Measurements from ENCODE around the gene ZIC4.

ZIC4 gene

DNA sequence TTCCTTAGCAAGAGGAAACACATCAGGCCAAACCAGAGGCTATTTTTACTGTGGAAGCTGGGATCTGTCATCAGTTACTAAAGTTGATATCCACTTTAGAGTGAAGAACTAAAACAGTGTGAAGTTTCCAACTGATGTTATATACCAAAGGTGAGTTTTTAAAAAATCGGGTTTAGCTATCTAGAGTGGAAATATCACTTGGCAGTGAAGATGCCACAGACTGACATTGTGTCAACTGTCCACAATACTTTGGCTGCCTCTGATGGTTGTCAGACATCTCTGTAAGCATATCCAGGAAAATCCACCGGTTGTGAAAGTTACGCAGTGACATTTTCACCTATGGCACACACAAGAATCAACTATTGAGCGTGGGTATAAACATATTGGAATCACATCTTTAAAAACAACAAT lies 12.0 kb upstream of the ZIC4 start:
- DNase-seq (ENCODE audit: low read depth in 1 of 2, low spot score in 1 of 2): no peak

DNA sequence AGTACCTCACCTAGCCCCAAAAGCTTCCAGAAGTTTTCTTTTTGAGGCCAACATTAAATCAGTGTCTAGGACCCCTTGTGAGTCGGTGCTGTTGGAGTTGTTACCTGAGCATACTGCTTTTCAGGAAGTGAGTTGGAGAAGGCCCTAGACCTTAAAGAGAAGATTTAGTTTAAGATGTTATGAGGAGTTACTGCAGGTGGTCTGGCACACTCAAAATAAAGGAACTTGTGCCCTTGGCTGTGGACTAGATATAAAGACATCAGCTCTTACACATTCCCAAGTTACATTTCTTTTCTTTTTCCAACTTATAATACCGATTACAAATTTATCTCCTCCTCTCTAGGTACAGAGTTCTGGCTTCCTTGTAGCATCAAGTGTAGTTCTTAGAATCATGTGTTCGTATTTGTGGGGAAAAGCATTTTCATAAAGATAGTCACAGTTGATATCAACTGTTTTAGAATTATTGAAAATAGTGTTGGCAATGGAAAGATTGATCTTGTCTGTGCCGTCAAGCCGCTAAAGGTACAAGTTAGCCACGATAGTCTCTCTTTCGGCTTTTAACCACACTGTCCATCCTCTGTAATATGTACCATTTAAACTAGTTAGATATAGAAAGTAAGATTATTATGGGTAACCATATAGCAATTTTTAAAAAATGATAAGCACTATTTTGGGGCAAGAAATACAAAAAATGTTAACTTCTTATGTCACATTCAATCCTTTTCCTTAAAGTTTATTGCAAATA lies 11.4 kb upstream of the ZIC4 start:
- DNase-seq (ENCODE audit: low read depth in 1 of 2, low spot score in 1 of 2): no peak

DNA sequence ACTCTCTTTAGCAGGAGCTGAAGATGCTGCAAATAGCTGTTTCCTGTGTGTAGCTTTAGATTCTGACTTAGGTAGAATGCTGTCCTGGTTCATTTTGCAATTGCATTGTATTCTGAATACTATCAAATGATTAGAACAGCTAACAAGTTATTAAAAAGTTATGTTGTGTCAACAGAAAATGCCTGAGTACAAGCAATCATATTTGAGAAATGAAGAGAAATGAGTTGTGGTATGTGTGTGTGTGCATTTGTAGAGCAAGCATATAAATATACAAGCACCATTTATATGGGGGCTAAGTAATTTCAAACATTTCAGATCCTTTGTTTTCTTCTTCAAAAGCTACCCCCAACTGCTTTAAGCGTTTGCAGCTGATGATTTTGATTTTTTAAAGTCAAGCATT lies 10.6 kb upstream of the ZIC4 start:
- no peak for DNase-seq (ENCODE audit: low read depth in 1 of 2, low spot score in 1 of 2)

DNA sequence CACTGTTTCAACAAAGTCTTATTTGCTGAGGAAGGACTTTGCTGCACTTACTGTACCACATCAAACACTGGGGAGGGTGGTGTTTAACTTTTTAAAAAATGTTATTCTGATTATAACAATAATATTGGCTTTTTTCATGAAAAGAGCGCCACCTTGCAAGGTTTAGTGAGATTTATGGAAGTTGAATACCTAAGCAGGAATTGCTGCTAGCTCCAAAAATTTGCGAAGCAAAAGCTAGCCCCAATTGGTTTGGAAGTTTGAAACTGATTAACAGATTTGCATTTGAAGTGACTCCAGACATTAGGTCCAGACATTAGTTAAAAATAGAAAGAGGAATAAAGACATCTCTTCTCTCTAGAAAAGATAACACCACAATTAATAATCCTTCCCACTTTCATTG lies 9.5 kb upstream of the ZIC4 start:
- DNase-seq (ENCODE audit: low read depth in 1 of 2, low spot score in 1 of 2): no peak

DNA sequence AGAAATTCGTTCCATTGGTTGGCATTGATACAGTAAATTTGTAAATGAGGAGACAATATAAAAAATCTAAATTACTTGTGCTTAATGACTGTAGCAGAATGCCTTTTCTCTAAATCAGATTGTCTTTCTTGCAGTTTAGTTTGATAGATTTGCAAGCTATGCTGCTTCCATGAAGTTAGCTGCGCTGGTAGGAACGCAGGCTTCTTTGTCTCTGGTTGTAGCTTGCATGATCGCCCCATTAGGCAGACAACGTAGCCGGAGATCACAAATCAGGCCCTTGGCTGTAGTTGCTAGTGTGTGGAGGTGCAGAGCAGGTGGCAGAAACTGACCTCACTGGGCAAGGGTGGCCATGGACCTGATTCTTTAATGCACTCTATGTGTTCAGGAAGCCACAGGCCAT lies 8.9 kb upstream of the ZIC4 start:
- DNase-seq (ENCODE audit: low read depth in 1 of 2, low spot score in 1 of 2): no peak

- no peak for DNase-seq (ENCODE audit: low read depth in 1 of 2, low spot score in 1 of 2)
Observed at GRCh38 chr3:147414390-147415138, 8.2 kb upstream of the ZIC4 start.

- no peak for DNase-seq (ENCODE audit: low read depth in 1 of 2, low spot score in 1 of 2)
Observed at GRCh38 chr3:147413686-147414389, 7.5 kb upstream of the ZIC4 start.

- no peak for DNase-seq (ENCODE audit: low read depth in 1 of 2, low spot score in 1 of 2)
Observed at GRCh38 chr3:147412917-147413685, 6.8 kb upstream of the ZIC4 start.

DNA sequence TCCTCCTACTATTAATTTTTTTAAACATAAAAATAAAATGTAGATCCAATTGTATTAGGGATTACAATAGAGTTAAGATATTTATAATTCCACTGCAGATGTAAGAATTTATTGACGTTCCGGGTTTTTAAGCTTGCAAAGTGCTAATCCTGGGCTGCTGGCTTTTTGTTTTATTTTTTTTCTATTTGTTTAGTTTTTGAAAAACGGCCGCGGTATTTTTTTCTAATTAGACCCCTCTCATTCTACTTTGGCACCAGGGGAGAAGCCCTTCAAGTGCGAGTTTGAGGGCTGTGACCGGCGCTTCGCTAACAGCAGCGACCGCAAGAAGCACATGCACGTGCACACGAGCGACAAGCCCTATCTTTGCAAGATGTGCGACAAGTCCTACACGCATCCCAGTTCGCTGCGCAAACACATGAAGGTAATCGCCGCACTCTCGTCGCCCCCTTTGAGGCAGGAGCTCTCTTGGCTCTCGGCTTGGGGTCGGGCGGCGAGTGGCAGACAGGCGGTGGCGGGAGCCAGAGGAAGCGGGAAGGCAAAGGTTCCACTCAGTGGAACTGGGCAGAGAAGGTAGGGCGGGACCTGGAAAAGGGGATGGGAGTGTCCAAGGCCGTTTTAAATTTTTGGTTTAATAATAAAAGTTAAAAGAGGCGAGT lies 6.0 kb upstream of the ZIC4 start:
- DNase-seq (ENCODE audit: low read depth in 1 of 2, low spot score in 1 of 2): no peak

DNA sequence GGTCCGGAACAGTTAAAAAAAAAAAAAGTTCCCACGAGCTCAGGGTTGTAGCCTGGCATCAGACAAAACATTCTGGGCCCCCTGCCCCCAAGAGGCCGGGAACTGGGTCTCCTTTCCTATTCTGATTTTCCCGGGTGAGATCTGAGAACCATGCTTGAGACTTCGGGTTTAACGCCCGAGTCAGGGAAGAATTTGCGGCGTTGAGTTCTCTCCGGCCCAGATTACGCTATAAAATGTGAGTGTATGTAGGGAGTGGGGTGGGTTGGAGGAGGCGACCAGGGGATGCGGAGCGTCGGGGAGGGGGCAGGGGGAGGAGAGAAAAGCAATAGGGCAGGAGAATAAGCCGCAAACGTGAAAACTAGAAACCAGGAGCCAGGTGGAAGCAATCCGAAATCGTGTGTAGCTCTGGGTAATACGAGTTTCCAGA lies 5.5 kb upstream of the ZIC4 start:
- no peak for DNase-seq (ENCODE audit: low read depth in 1 of 2, low spot score in 1 of 2)

- no peak for DNase-seq (ENCODE audit: low read depth in 1 of 2, low spot score in 1 of 2)
Observed at GRCh38 chr3:147411238-147411814, 5.0 kb upstream of the ZIC4 start.

DNA sequence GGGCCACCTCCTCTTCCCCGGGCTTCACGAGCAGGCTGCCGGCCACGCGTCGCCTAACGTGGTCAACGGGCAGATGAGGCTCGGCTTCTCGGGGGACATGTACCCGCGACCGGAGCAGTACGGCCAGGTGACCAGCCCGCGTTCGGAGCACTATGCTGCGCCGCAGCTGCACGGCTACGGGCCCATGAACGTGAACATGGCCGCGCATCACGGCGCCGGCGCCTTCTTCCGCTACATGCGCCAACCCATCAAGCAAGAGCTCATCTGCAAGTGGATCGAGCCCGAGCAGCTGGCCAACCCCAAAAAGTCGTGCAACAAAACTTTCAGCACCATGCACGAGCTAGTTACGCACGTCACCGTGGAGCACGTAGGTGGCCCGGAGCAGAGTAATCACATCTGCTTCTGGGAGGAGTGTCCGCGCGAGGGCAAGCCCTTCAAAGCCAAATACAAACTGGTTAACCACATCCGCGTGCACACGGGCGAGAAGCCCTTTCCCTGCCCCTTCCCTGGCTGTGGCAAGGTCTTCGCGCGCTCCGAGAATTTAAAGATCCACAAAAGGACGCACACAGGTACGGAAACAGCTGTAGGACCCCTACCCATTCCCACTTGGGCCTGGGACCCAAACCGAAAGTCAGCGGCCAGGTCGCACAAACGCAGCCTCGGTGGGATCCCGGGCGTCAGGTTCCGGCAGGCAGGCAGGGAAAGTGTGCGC lies 4.3 kb upstream of the ZIC4 start:
- no peak for DNase-seq (ENCODE audit: low read depth in 1 of 2, low spot score in 1 of 2)

DNA sequence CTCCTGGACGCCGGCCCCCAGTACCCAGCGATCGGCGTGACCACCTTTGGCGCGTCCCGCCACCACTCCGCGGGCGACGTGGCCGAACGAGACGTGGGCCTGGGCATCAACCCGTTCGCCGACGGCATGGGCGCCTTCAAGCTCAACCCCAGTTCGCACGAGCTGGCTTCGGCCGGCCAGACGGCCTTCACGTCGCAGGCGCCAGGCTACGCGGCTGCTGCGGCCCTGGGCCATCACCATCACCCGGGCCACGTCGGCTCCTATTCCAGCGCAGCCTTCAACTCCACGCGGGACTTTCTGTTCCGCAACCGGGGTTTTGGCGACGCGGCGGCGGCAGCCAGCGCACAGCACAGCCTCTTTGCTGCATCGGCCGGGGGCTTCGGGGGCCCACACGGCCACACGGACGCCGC lies 3.8 kb upstream of the ZIC4 start:
- DNase-seq (ENCODE audit: low read depth in 1 of 2, low spot score in 1 of 2): no peak

DNA sequence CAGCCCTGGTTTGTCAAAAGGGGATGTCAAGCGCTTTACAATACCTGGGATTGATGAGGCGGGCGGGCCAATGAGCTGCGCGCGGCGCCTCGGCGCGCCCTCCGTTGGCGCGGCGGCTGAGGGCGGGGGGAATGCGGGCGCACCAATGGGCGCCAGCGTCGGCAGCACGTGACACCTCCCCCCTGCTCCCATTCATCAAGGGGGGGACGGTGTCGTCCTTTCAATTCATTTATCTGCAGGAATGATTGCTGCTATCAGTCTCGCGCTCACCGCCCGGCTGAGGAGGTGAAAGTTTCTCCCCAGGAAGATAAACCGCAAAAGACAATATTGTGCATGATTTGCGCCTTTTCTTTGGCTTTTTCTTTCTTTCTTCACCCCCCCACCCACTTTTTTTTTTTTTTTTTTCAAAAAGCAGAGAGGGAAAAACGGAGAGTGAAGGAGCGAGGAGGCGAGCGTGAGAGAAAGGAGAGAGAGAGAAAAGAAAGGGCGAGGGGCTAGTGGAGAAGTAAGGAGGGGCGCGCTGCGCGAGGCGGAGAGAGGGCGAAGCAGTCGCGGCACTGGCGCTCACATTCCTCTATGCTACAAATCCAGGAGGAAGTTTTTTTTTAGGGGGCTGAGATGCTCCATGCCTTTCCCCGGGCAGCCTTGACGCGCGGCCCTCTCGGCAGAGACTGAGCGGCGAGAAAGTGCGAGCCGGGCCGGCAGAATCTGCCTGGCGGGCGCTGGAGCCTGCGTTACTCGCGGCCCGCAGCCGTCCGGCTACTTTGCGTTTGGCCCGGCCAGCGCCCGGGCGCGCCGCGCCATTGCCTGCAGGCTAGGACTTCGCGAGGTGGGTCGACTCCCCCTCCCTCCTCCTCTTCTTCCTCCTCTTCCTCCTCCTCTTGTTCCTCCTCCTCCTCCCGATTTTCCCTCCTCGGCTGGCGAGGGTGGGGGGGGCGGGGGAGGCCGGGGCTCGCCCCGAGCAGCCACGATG lies 3.1 kb upstream of the ZIC4 start, which contains the start of gene ZIC1:
Gene ZIC1 (plus strand): TSS at position 223 of the 973 bp plus-strand sequence. CDS start 748 bp downstream, at position 971.
- DNase-seq (ENCODE audit: low read depth in 1 of 2, low spot score in 1 of 2): no peak

DNA sequence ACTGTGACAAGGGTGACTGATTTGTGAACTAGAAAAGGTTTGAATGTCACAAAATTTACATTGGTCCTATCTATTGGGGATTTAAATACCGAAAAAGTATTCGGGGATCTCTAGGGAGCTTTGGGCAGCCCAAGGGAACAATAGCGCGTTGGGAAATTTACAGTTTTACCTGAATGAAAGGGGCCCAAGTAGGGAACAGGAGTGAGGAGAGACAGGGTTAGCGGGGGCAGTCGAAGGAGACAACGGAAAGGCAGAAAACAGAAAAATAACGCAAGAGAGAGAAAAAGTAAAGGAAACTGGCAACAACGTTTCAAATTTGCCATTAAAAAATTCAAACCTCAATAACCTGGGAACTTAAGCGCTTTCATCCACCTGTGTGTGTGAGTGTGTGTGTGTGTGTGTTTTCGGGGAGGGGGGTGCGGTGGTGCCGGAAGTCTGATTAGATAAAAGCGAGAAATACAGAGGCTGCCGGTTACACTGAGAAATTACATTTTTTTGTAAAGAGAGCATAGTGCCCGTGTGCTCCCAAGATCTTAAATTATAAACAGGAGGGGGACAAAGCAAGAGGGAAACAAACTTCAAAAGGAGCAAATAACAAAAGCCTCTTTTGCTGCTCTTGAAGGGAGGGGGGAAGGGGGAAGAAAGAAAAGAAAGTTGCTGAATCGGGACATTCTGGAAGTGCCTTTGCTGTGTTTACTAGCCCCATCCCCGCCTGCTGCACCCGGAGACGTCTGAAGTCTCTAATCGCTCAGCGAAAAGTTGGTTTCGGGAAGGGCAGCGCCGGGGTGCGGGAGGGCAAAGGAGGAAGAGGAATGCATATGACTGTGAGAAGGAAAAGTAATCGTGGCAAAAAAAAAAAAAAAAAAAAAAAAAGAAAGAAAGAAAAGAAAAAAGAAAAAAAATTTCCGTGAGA lies 2.1 kb upstream of the ZIC4 start:
- no peak for DNase-seq (ENCODE audit: low read depth in 1 of 2, low spot score in 1 of 2)

- DNase-seq (ENCODE audit: low read depth in 1 of 2, low spot score in 1 of 2): no peak
Observed at GRCh38 chr3:147407498-147408187, 1.3 kb upstream of the ZIC4 start.

DNA sequence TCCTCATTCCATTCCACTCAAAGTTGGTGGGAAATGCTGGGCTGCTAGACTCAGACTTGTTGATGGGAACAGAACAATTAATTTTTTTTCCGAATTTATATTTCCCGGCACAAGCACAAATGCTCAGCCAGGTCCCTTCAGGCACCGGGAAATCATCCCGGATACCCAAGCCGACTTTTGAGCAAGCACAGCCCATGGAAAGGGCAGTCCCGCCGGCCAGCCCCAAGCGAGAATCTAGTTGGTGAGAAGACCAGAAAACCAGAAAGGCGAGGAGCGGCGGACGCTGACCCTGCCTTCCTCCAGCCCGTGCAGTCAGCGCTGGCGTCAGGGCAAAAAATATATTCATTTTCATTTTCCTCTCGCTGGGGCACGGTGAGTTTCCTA lies 763 bp upstream of the ZIC4 start:
- no peak for DNase-seq (ENCODE audit: low read depth in 1 of 2, low spot score in 1 of 2)
